ENCODE data around the gene HS6ST2. TPM values are rescaled to one million over a fixed set of nuclear protein-coding genes. Genes with fewer than 3 reads are reported as not detected.

The HS6ST2 gene
- total RNA-seq, 1 donor from 2014 or later, result 0.08 TPM

- ATAC-seq, result no peak
- intact Hi-C loops (cut with DNase I), result no loop called here
- no peak for DNase-seq (ENCODE audit: missing footprints)
Observed at GRCh38 chrX:132757066-132757623, 201.3 kb downstream of the HS6ST2 start.

- ATAC-seq (no peak), DNase-seq (ENCODE audit: missing footprints) (no peak)
- intact Hi-C loops (cut with DNase I), result no loop called here
Observed at GRCh38 chrX:132756439-132756838, 202.0 kb downstream of the HS6ST2 start.

GRCh38 chrX:132751063-132751690, 207.3 kb downstream of the HS6ST2 start:
- ATAC-seq (no peak), DNase-seq (ENCODE audit: missing footprints) (no peak)
- intact Hi-C loops (cut with DNase I), result no loop called here

- ATAC-seq (no peak), DNase-seq (ENCODE audit: missing footprints) (no peak)
- intact Hi-C loops (cut with DNase I), result no loop called here
Observed at GRCh38 chrX:132750331-132751062, 207.9 kb downstream of the HS6ST2 start.

GRCh38 chrX:132749406-132749805, 209.0 kb downstream of the HS6ST2 start:
- DNase-seq (ENCODE audit: missing footprints) (no peak), ATAC-seq (no peak)
- intact Hi-C loops (cut with DNase I), result no loop called here

- DNase-seq (ENCODE audit: missing footprints) (no peak), ATAC-seq (no peak)
- intact Hi-C loops (cut with DNase I), result no loop called here
Observed at GRCh38 chrX:132748909-132749308, 209.5 kb downstream of the HS6ST2 start.

- intact Hi-C loops (cut with DNase I), result no loop called here
- DNase-seq (ENCODE audit: missing footprints), result no peak
- ATAC-seq, result no peak
Observed at GRCh38 chrX:132748268-132748667, 210.2 kb downstream of the HS6ST2 start.

GRCh38 chrX:132745593-132745992, 212.8 kb downstream of the HS6ST2 start:
- intact Hi-C loops (cut with DNase I), result no loop called here
- DNase-seq (ENCODE audit: missing footprints), result no peak
- no peak for ATAC-seq

GRCh38 chrX:132744470-132744869, 214.0 kb downstream of the HS6ST2 start:
- ATAC-seq (no peak), DNase-seq (ENCODE audit: missing footprints) (no peak)
- intact Hi-C loops (cut with DNase I), result no loop called here

GRCh38 chrX:132743086-132743485, 215.3 kb downstream of the HS6ST2 start:
- DNase-seq (ENCODE audit: missing footprints) (no peak), ATAC-seq (no peak)
- intact Hi-C loops (cut with DNase I), result no loop called here

GRCh38 chrX:132742246-132742645, 216.2 kb downstream of the HS6ST2 start:
- ATAC-seq, result no peak
- no peak for DNase-seq (ENCODE audit: missing footprints)
- intact Hi-C loops (cut with DNase I), result no loop called here

GRCh38 chrX:132741689-132742088, 216.7 kb downstream of the HS6ST2 start:
- intact Hi-C loops (cut with DNase I), result no loop called here
- no peak for ATAC-seq
- no peak for DNase-seq (ENCODE audit: missing footprints)

GRCh38 chrX:132740316-132741123, 217.9 kb downstream of the HS6ST2 start:
- DNase-seq (ENCODE audit: missing footprints), result no peak
- intact Hi-C loops (cut with DNase I), result no loop called here
- ATAC-seq, result no peak

- no peak for ATAC-seq
- intact Hi-C loops (cut with DNase I), result no loop called here
Observed at GRCh38 chrX:132738951-132739350, 219.5 kb downstream of the HS6ST2 start.

GRCh38 chrX:132737743-132738142, 220.7 kb downstream of the HS6ST2 start:
- intact Hi-C loops (cut with DNase I), result no loop called here
- ATAC-seq, result no peak
- no peak for DNase-seq (ENCODE audit: missing footprints)

More at GRCh38 chrX:132738951-132739350, 219.5 kb downstream of the HS6ST2 start:
- no peak for DNase-seq (ENCODE audit: missing footprints)

- ATAC-seq, result no peak
- intact Hi-C loops (cut with DNase I), result no loop called here
- no peak for DNase-seq (ENCODE audit: missing footprints)
Observed at GRCh38 chrX:132732236-132732635, 226.2 kb downstream of the HS6ST2 start.

- no peak for DNase-seq (ENCODE audit: missing footprints)
- ATAC-seq, result no peak
- intact Hi-C loops (cut with DNase I), result no loop called here
Observed at GRCh38 chrX:132730726-132731125, 227.7 kb downstream of the HS6ST2 start.

- ATAC-seq (no peak), DNase-seq (ENCODE audit: missing footprints) (no peak)
- intact Hi-C loops (cut with DNase I), result no loop called here
Observed at GRCh38 chrX:132730266-132730665, 228.2 kb downstream of the HS6ST2 start.

- ATAC-seq (no peak), DNase-seq (ENCODE audit: missing footprints) (no peak)
- intact Hi-C loops (cut with DNase I), result no loop called here
Observed at GRCh38 chrX:132728296-132728695, 230.1 kb downstream of the HS6ST2 start.

Data from Right ventricle myocardium inferior (tissue), 1 donor.